ENCODE results near the gene NSD1. TPM values are rescaled to one million over a fixed set of nuclear protein-coding genes. Genes with fewer than 3 reads are reported as not detected.

NSD1 gene
- total RNA-seq, 1 donor from 2014 or later: 103 TPM

DNA sequence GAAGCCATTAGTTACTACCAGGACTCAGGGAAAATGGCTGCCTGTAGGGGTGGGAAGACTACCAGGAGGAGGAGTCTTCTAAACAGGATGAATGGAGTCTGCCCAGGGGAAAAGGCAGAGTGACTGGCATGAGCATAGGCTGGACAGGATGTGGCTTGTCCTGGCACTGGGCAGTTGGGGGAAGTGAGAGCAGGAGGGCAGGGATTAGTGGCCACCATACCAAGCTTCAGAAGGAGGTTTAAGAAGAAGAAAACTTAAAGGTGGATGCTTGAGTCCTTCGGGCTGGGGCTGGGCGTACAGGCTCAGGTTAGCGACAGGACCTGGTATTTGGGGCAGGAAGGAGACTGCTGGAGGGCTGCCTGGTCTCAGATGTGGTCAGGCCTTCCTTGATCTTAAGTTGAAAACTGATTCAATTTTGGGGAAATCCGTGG is 5.0 kb upstream of the NSD1 start:
- Mint-ChIP-seq H3K36me3 (ENCODE audit: low read depth) (no peaks in the 10 kb centered on the region), H3K4me3 (peak overlapping the region; percentile 65), H3K27me3 (no peaks in the 10 kb centered on the region), H3K4me1 (peaks cover 29% of the 10 kb centered on the region), H3K9me3 (no peaks in the 10 kb centered on the region), H3K27ac (peak overlapping the region; percentile 87)
- intact Hi-C loops (cut with micrococcal nuclease): no loop called here
- DNase-seq: peak; percentile 67

DNA sequence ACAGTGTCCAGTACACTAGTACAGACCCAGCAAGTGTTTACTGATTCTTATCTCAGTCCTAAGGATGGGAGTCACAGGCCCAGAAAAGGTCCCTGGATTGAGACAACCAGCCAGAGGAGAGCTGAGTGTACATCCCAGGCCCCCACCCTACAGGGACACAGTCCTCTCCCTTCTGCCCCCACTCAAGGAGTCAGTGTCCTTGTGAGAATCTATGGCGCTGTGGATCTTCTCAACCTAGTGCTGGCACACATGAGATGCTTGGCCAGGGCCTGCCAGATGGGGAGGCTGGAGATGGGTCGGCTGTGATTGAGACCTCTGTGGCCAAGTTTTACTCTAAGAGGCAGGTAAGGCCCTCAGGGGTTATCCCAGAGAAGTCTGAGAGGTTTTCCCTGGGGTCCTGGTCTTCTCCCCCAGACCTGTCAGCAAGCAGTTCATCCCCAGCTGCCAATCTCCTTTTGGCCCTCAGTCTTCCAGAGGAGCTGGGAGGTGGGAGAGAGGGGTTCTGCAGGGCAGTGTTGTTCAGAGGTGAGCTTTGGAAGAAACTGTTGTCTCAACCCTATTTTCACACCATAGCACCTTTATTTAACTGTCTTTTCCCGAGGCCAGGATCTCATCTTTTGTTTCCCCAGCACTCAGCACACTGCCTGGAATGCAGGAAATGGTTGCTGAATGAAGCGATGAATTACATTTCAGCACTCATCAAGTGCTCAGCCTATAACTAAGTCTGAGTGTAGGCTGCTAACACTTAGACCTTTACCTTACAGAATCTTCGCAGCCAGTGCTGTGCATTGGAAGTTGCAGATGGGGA is 3.2 kb upstream of the NSD1 start:
- H3K4me3 Mint-ChIP-seq: no peak overlapping the region
- H3K9me3 Mint-ChIP-seq: no peaks in the 10 kb centered on the region
- peaks cover 10% of the 10 kb centered on the region for H3K36me3 Mint-ChIP-seq (ENCODE audit: low read depth)
- no peaks in the 10 kb centered on the region for H3K27me3 Mint-ChIP-seq
- H3K4me1 Mint-ChIP-seq: peaks cover 37% of the 10 kb centered on the region
- H3K27ac Mint-ChIP-seq: no peak overlapping the region
- intact Hi-C loops (cut with micrococcal nuclease): loop anchor here (5.0 kb wide), 1 partner anchor 387 kb away; the partner anchor contains the start of gene DDX41
- DNase-seq: no peak

DNA sequence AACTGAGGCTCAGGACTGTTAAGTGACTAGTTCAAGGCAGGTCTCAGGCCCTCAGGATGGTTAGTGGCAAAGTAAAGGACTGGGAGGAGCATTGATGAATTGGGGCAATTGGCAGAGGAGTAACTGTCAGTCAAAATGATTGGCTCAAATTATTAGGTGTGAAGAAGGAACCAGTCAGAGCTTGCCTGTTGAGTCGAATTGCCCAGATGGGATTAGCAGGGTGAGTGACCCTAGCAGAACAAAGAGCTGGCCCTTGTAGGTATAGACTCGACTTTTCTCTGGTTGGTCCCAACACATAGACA is 2.6 kb upstream of the NSD1 start:
- Mint-ChIP-seq H3K9me3 (no peaks in the 10 kb centered on the region), H3K36me3 (ENCODE audit: low read depth) (peaks cover 14% of the 10 kb centered on the region), H3K27ac (no peak overlapping the region), H3K4me1 (peaks cover 40% of the 10 kb centered on the region), H3K4me3 (no peak overlapping the region), H3K27me3 (no peaks in the 10 kb centered on the region)
- DNase-seq: no peak
- intact Hi-C loops (cut with micrococcal nuclease): loop anchor here (5.0 kb wide), 1 partner anchor 386 kb away; the partner anchor contains the start of gene DDX41

DNA sequence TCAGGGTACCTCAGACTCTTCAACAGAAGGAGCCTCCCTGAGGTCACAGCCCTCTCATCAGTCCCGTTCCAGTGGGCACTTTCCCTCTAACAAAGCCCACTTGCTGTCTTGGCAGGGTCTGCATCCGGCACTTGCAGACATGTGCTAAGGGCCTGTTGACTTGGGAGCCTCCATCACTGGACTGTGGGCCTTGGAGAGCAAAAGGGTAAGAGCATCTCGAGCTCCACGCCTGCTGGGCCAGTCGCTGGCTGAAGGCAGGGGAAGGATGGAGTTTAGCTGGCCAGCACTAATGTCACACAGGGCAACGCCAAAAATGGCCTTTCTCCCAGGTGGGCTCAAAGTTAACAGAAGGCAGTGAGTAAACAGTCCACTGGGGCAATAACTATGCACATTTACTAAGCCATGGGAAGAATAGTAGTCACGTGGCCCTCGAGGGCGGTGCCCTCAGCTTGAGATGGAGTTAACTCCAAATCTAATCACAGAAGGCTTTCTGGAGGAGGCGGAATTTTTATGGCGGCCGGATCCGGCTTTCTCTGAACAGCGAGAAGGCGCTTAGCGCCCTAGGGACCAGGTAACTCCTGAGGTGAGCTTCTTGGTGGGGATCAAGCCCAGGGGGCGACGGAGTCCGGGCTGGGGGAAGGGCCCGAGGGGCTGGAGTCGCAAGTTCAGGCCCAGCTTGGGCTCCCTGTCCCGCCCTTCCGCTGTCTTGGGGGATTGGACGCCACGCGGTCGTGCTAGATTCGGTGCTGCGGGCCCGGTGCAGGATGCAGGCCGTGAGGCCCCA is 2.0 kb upstream of the NSD1 start:
- H3K36me3 Mint-ChIP-seq (ENCODE audit: low read depth): peaks cover 19% of the 10 kb centered on the region

DNA sequence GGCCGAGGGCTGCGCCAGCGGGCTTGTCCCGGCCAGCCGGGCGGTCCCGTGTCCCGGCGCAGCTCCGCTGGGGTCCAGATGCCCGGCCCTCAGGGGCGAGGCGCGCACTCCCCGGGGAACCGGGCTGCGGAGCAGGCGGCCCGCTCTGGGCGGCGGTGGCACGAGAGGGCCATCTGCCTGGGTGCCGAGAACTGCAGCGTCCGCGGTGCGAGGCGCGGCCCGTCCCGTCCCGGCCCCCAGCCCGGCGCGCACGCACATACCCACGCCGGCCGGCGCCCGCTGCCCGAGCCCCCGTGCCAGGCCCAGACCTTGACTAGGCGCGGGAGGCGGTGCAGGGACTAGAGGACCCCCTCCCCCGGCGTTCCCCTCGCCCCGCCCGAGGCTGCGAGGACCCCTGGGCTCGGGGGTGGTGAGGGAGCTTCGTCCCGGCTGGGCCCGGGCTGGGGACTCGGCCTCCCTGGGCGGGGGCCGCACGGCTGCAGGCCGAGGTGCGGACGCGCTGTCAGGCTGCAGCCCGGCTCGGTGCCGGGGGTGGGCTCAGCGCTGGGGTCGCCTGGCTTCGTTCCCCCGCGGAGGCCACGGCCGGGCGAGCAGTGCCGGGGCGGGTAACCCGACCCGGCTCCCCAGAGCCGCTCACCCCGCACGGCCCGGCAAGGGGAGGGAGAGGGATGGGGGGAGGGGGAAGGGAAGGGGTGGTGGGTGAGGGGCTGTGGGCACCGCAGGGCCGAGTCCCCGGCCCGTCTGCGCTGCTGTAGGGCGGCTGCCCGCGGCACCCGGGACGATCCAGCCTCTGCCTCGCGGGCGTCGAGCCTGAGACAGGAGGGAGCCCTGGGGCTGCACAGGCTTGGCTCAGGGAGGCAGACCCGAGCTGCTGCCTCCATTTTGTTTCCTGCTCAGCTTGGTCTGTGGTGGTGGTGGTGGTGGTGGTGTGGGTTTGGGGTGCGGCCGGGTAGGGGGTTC is 1.2 kb upstream of the NSD1 start:
- Mint-ChIP-seq H3K9me3 (no peaks in the 10 kb centered on the region), H3K4me1 (peaks cover 49% of the 10 kb centered on the region), H3K4me3 (peak overlapping the region; percentile 95), H3K27me3 (no peaks in the 10 kb centered on the region), H3K36me3 (ENCODE audit: low read depth) (peaks cover 25% of the 10 kb centered on the region), H3K27ac (peak overlapping the region; percentile 78)
- intact Hi-C loops (cut with micrococcal nuclease): loop anchor here (5.0 kb wide), 1 partner anchor 385 kb away; the partner anchor contains the start of gene DDX41
- DNase-seq: no peak

More for the DNA sequence above, 2.0 kb upstream of the NSD1 start:
- peaks cover 42% of the 10 kb centered on the region for H3K4me1 Mint-ChIP-seq
- peak overlapping the region; percentile 82 for H3K27ac Mint-ChIP-seq
- H3K9me3 Mint-ChIP-seq: no peaks in the 10 kb centered on the region
- DNase-seq: peak; percentile 61
- intact Hi-C loops (cut with micrococcal nuclease): loop anchor here (5.0 kb wide), 1 partner anchor 386 kb away; the partner anchor contains the start of gene DDX41
- no peaks in the 10 kb centered on the region for H3K27me3 Mint-ChIP-seq
- H3K4me3 Mint-ChIP-seq: peak overlapping the region; percentile 32

DNA sequence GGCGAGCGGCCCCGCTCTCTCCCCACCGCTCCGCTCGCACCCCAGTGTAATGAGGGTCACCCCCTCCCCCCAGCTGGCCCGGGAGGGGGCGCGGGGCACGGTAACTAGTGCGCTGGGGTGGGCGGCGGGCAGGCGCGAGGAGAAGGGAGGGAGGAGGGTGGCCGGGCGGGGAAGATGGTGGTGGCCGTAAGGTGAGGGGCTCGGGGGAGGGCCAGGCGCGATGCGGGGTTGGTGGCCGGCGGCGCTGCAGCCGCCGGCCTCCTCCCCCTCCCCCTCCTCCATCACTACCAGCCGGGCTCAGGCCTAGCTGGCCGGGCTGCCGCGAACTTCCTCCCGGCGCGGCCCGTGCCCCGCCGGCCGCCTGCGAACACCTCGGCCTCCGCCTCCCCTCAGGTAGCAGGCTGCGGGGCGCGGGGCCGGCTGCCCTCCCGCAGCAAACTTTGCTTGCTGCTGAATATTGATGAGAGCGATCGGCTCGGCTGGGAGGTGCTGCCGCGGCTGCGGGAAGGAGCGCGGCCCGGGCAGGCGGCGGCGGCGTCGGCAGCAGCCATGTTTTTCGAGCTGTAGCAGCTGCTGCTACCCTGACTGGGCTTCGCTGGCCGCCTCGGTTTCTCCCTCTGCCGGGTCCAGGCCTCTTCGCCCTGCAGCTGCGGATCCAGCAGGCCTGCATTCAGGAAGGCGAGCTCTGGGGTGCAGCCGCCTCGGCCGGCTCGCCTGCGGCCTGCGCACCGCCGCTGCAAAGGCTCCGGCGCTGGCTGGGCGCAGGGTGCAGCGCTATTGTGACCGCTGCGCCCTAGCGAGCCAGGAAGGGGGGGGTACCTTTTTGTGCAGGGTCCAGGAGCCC is 502 bp downstream of the NSD1 start:
- intact Hi-C loops (cut with micrococcal nuclease): loop anchor here (1.0 to 5.0 kb wide), 5 partner anchors 20 to 597 kb away; partner anchors contain the start of genes DDX41, PDLIM7, PRELID1 and RAB24
- peak; percentile 84 for DNase-seq
- H3K9me3 Mint-ChIP-seq: no peaks in the 10 kb centered on the region
- peak overlapping the region; percentile 95 for H3K4me3 Mint-ChIP-seq
- H3K36me3 Mint-ChIP-seq (ENCODE audit: low read depth): peaks cover 32% of the 10 kb centered on the region
- no peaks in the 10 kb centered on the region for H3K27me3 Mint-ChIP-seq
- peak overlapping the region; percentile 92 for H3K27ac Mint-ChIP-seq
- peaks cover 38% of the 10 kb centered on the region for H3K4me1 Mint-ChIP-seq

DNA sequence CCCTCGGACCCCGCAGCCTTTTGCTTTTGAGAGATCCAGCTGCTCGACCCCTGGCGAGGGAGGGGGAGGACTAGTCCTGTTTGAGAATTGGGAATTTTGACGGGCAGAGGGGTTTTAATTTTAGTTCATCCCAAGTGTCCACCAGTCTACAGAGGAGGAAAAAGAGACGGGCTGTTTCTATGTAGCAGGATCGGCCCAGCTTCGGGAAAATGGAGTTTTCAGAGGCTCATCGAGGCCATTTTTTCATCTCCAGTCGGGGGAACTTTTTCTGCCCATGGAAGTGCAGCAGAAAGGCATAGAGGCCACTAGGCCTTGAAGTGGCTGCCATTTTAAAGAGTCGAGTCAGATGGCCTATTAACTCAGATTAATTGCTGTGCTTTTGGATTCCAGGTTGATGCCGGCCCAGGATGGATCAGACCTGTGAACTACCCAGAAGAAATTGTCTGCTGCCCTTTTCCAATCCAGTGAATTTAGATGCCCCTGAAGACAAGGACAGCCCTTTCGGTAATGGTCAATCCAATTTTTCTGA is 1.2 kb downstream of the NSD1 start:
- intact Hi-C loops (cut with micrococcal nuclease): loop anchor here (1.0 to 5.0 kb wide), 5 partner anchors 20 to 598 kb away; partner anchors contain the start of genes DDX41, PDLIM7, PRELID1 and RAB24
- Mint-ChIP-seq H3K36me3 (ENCODE audit: low read depth) (peaks cover 35% of the 10 kb centered on the region), H3K4me1 (peaks cover 34% of the 10 kb centered on the region), H3K9me3 (no peaks in the 10 kb centered on the region), H3K27me3 (no peaks in the 10 kb centered on the region), H3K27ac (peak overlapping the region; percentile 92), H3K4me3 (peak overlapping the region; percentile 95)
- peak; percentile 64 for DNase-seq

DNA sequence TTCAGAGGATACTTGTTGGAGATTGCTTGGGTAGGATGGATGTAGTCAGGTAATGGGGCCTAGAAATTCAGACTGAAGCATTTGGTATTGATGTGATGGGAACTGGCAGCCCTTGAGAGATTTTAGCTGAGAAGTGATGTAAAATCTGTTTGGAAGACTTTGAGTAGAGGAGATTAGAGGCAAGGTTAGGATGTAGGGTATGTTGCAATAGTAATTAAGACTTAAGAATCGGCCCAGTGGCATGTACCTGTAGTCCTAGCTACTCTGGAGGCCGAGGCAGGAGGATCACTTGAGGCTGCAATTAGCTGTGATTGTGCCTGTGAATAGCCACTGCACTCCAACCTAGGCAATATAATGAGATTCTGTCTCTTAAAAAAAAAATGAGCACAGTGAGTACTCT is 6.7 kb downstream of the NSD1 start:
- Mint-ChIP-seq H3K9me3 (no peaks in the 10 kb centered on the region), H3K27me3 (no peaks in the 10 kb centered on the region), H3K4me1 (peaks cover 39% of the 10 kb centered on the region), H3K4me3 (no peak overlapping the region), H3K27ac (peak overlapping the region; percentile 23), H3K36me3 (ENCODE audit: low read depth) (peaks cover 56% of the 10 kb centered on the region)
- DNase-seq: no peak
- intact Hi-C loops (cut with micrococcal nuclease): no loop called here

DNA sequence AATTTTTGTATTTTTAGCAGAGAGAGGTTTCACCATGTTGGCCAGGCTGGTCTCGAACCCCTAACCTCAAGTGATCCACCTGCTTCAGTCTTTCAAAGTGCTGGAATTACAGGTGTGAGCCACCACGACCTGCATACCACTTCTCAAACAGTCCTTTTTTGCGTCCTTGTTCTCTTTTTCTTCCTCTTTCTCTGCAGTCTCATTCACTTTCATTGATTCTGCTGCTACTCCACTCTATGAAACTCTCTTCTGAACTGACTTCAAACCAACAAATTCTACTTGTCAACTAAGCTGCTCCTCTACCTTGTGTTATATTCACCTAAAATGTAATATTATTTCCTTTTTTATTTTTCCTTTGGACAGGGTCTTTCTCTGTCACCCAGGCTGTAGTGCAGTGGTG is 7.9 kb downstream of the NSD1 start:
- Mint-ChIP-seq H3K36me3 (ENCODE audit: low read depth) (peaks cover 47% of the 10 kb centered on the region), H3K4me3 (no peak overlapping the region), H3K27ac (no peak overlapping the region), H3K4me1 (peaks cover 33% of the 10 kb centered on the region), H3K9me3 (no peaks in the 10 kb centered on the region), H3K27me3 (no peaks in the 10 kb centered on the region)
- intact Hi-C loops (cut with micrococcal nuclease): no loop called here
- DNase-seq: no peak

DNA sequence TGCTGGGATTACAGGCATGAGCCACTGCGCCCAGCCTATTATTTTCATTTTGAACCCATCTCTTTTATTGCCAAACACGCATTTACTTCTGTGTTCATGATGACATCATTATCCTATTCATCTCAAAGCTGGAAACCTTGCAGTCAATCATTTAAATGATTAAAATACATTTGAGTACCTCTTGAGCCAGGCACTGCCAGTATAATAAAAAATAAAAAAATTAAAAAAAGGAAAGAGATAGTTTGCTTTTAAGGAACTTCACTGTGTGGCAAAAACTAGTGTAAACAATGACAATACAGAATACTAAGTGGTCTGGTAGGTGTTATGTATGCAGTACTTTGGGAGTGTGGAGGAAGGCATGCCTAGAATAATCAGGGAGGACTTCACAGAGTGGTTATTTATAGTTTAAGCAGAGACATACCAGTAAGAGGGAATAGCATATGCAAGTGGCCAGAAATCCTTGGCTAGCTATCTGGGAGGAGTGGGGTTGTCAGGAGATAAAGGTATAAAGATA is 8.6 kb downstream of the NSD1 start:
- intact Hi-C loops (cut with micrococcal nuclease): no loop called here
- Mint-ChIP-seq H3K9me3 (no peaks in the 10 kb centered on the region), H3K36me3 (ENCODE audit: low read depth) (peaks cover 45% of the 10 kb centered on the region), H3K27ac (no peak overlapping the region), H3K4me3 (no peak overlapping the region), H3K4me1 (peaks cover 28% of the 10 kb centered on the region), H3K27me3 (no peaks in the 10 kb centered on the region)
- DNase-seq: no peak

DNA sequence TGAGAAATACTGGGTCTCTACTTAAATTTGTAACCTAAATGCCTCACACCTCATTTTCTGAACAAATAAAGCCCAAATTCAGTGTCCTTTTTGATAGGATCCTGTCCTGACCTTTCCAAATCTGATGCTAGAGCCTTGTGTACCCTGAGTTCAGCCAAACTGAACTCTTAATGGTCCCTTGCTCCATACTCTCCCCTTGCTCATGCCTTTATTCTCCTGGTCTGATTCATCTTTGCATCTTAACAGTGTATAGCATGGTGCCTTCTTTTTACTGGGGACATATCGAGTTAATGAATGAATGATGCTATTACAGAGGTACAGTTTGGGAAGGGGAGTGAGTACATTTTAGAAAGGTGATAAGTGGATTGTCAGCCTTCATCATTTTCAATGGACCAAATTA is 9.2 kb downstream of the NSD1 start:
- Mint-ChIP-seq H3K4me1 (peaks cover 28% of the 10 kb centered on the region), H3K27ac (no peak overlapping the region), H3K27me3 (no peaks in the 10 kb centered on the region), H3K36me3 (ENCODE audit: low read depth) (peaks cover 46% of the 10 kb centered on the region), H3K4me3 (no peak overlapping the region), H3K9me3 (no peaks in the 10 kb centered on the region)
- DNase-seq: no peak
- intact Hi-C loops (cut with micrococcal nuclease): no loop called here

DNA sequence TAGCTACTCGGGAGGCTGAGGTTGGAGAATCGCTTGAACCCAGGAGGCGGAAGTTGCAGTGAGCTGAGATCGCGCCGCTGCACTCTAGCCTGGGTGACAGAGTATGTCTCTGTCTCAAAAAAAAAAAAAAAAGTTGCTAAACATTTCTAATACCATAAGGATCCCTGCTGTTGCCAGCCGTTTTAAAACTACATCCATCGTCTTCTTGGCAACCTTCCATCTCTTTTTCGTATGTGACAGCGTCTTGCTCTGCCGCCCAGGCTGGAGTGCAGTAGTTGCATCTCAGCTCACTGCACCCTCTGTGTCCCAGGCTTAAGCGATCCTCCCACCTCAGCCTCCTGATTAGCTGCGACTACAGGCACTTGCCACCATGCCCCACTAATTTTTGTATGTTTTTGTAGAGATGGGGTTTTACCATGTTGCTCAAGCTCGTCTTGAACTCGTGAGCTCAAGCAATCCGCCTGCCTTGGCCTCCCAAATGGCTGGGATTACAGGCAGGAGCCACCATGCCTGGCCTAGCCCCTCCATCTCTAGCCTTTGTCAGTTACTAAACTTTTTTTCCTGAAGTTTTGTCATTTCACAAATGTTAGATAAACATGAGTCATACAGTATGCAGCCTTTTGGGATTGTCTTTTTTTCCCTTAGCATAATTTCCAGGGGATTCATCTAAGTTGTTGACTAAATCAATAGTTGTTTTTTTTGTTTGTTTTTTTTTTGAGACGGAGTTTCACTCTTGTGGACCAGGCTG is 13.5 kb downstream of the NSD1 start:
- intact Hi-C loops (cut with micrococcal nuclease): no loop called here
- Mint-ChIP-seq H3K27me3 (no peaks in the 10 kb centered on the region), H3K4me1 (peaks cover 11% of the 10 kb centered on the region), H3K4me3 (no peak overlapping the region), H3K9me3 (no peaks in the 10 kb centered on the region), H3K27ac (no peak overlapping the region), H3K36me3 (ENCODE audit: low read depth) (peaks cover 31% of the 10 kb centered on the region)
- no peak for DNase-seq

All from activated CD4-positive, alpha-beta T cell treated with anti-CD3 and anti-CD28 coated beads, Interleukin-2, amount 10 ng/mL, durations not matched to agents 24 days and 14 days (primary cell).